ENCODE measurements around the gene CDH12.
"Not testable (repeated sequence)": the region's sequence is repeated elsewhere in the genome, so short reads cannot be mapped to it uniquely, and the experiment has no call there.

GRCh38 chr5:22213703-22214495, 639.2 kb downstream of the CDH12 start:
- TF ChIP-seq PAX5 (IDR thresholded peaks at IDR 0.05; ENCODE audit: insufficient read depth, low read length, severe bottlenecking); TAF1 (IDR thresholded peaks at IDR 0.05; ENCODE audit: low read depth, low read length); POLR2A (IDR thresholded peaks at IDR 0.05; ENCODE audit: low read depth, low read length); POLR2AphosphoS5 (IDR thresholded peaks at IDR 0.05; ENCODE audit: low read depth, low read length): not testable (repeated sequence)

Measured in GM12891 (cell line).